MM.1S (cell line): ENCODE results near the gene RCOR1.

ENCODE experiments used
- CTCF ChIP-seq: fragments of 300-600 bp; sonication (generic); IDR thresholded peaks from 2 replicates; pipeline ENCODE4 v1.5.1; 2016; ENCODE audit warnings: antibody characterized with exemption, low read length, mixed read lengths
- EZH2 ChIP-seq: fragments of 300-600 bp; sonication (generic); optimal IDR thresholded peaks from 2 replicates; pipeline ENCODE3; 2017; ENCODE audit warnings: low read depth, mild to moderate bottlenecking, antibody characterized with exemption, low read length, mixed read lengths
- EZH2phosphoT487 ChIP-seq: fragments of 300-600 bp; sonication (generic); IDR thresholded peaks from 2 replicates; pipeline ENCODE4 v1.6.1; 2018; ENCODE audit warnings: antibody characterized with exemption, low read length

DNA sequence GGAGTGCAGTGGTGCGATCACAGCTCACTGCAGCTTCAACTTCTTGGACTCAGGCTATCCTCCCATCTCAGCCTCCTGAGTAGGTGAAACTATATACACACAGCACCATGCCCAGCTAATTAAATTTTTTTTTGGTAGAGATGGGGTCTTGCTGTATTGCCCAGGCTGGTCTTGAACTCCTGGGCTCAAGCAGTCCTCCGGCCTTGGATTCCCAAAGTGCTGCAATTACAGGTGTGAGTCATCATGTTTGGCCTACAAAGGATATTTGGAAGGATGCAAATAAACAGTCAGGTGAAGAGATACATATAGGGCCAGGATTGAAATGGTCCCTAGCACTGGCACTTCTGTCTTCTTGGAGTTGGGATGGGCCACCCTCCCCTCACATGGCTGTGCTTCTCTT is 23.9 kb downstream of the RCOR1 start:
- TF ChIP-seq CTCF (no peak), EZH2phosphoT487 (no peak), EZH2 (no peak)
